HG03097 (cell line): ENCODE data around the gene RXFP4.

Source experiments
- ATAC-seq: cut with Tn5 transposase; IDR thresholded peaks from one replicate; pipeline ENCODE4 v1.9.1; 2021; ENCODE audit not compliant: unreplicated experiment, low FRiP score

RXFP4 gene

DNA sequence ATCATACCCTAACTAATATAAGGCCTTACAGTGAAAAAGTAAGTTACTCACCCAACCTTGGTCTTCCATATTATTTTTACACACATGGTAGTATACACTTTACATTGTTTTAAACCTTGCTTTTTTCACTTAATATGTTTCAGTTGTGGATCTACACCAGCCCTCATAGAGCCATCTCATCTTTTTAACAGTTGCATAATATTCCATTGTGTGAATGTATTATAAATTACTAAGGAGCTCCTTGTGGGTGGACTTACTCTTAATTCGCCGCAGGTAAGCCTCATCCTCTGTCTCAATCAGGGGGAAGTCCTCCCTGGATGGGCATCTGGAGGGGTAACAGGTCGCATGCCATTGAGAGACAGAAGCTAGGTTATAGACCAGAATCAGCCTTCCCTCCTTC is 13.2 kb downstream of the RXFP4 start:
- ATAC-seq, result no peak

- ATAC-seq, result no peak
Measured at GRCh38 chr1:155957411-155957915, 16.0 kb downstream of the RXFP4 start.

GRCh38 chr1:155960081-155960745 is 18.8 kb downstream of the RXFP4 start:
- ATAC-seq, result no peak

DNA sequence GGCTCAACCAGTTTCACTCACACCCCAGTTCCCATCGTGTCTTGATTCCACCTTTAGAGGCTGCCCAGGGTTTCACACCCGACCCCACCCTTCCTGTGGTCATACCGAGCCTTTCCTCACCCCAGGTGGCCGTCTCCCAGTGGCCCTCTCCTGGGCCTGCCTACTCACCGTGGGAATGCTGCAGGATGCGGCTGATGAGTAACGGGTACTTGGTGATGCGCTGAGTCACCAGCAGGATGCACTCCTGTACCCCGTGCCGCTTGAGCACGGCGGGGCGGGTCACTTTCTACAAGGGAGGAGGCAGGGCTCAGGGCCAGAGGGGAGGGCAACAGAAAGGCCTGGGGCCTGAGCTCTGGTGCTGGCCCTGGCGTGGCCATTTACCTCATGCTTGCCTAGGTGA is 20.5 kb downstream of the RXFP4 start:
- no peak for ATAC-seq

- ATAC-seq, result no peak
Measured at GRCh38 chr1:155962599-155963211, 21.3 kb downstream of the RXFP4 start.

GRCh38 chr1:155964193-155964592 is 22.8 kb downstream of the RXFP4 start:
- ATAC-seq, result no peak

DNA sequence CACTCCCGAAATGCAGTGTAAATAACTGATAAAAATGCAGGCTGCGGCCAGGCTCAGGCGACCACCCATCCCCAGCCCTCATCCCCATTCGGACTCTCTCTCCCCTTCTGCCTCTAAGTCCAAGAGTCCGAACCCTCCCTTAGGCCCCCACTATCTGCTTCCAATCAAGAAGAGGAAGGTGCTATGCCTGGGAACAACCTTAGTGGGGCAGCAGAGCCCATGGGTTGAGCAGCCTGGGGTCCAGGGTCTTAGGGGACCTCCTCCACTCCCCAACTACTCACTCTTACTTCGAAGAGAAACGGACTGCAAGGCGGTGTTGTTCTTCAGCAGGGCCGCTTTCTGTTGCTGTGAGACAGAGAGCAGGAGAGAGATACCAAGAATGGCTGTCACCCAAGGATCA is 24.7 kb downstream of the RXFP4 start:
- no peak for ATAC-seq

GRCh38 chr1:155966750-155967149 is 25.3 kb downstream of the RXFP4 start:
- ATAC-seq, result no peak

DNA sequence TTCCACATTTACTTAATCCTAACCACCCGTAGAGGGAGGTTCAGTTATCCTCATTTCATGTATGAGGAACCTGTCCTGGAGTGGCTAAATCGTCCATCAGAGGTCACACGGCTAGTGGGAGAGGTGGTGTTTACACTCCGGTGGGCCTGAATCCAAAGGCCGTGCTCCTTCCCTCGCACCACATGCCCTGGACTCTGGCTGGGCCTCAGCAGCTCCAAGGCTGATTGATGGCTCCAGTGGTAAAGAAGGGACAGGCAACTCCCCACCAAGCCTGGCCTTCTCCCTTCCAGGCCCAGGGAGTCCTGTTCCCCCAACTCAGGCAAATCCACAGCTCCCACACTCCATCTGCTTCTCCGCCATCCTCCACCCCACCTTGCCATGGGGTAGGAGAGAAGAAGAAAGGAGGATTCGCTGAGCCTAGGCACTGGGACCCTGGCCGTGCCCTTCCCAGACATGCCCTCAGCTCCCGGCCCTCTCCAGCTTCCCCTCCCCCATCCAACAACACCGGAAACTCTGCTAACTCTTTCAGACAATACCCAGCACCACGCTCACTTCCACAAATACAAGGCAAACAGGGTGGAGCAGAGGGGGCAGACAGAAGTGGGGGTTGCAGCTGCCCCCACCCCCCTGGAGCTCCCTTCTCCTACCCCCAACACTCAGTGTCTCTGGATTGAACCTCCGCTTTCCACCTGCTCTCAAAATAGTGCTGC is 26.1 kb downstream of the RXFP4 start:
- no peak for ATAC-seq

- no peak for ATAC-seq
Measured at GRCh38 chr1:155968051-155968400, 26.6 kb downstream of the RXFP4 start.

DNA sequence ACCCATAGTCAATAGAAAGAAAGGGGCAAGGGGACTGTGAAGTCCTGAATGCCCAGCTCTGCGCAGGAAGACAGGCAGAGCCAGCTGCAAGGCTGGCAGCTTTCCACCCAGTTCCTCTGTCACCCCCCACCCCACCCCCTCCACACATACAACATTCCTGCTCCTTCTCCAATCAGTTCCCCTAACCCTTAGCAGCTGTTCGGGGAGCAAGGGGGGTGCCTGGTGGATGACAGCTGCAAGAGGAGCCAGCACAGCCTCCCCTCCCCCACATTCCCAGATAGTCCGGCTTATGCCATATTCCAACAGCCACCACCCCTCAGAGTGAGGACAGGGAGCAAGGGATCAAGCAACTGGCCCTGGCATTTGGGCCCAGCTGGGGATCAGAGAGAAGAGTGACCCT is 27.2 kb downstream of the RXFP4 start:
- no peak for ATAC-seq

DNA sequence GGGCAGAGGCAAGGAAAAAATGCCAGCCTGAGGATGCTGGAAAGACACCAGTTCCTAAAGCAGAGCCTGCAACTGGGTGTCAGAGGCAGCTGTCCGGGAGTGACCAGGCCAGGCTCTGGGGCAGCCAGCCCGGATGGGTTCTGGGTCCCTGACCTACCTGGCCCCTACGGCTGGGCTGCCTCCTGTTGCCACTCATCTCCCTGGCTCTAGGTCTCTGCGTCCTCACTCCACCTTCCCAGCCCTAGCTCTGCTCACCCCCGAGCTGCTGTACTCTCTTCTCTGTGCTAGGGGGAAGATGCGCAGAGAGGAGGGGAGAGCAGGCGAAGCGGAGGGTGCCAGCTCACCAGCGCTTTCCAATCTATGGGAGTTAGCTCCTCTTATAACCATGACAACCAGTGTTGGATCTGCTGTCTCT is 27.9 kb downstream of the RXFP4 start:
- no peak for ATAC-seq

DNA sequence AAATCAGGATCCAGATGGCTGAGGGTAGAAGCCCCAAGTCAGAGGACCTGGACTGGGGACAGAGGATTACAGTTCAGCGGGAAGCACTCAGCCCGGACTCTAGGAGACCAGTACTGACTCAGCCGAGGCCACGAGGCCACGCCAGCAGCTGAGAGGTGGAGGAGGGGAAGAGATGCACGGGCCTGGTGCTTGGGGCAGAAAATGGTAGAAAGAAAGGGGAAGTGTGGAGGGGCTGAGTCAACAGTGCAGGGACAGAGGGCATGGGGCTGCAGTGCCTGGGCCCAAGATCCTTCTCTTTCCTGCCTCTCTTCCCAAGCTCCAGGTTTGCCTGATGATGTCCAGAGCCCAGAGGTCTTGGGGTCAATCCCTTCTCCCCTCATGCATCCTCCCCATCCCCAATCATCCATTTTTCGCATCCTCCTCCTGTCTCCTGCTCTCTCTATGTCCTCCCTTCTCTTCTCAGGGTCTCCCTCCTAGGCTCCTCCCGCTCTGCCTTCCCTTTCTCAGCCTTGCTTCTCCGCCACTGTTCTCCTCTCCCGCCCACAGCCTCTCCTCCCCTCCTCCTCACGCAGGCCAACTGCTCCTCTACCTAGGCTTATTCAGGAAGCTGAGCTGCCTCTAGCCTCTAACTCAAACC is 29.2 kb downstream of the RXFP4 start:
- no peak for ATAC-seq

DNA sequence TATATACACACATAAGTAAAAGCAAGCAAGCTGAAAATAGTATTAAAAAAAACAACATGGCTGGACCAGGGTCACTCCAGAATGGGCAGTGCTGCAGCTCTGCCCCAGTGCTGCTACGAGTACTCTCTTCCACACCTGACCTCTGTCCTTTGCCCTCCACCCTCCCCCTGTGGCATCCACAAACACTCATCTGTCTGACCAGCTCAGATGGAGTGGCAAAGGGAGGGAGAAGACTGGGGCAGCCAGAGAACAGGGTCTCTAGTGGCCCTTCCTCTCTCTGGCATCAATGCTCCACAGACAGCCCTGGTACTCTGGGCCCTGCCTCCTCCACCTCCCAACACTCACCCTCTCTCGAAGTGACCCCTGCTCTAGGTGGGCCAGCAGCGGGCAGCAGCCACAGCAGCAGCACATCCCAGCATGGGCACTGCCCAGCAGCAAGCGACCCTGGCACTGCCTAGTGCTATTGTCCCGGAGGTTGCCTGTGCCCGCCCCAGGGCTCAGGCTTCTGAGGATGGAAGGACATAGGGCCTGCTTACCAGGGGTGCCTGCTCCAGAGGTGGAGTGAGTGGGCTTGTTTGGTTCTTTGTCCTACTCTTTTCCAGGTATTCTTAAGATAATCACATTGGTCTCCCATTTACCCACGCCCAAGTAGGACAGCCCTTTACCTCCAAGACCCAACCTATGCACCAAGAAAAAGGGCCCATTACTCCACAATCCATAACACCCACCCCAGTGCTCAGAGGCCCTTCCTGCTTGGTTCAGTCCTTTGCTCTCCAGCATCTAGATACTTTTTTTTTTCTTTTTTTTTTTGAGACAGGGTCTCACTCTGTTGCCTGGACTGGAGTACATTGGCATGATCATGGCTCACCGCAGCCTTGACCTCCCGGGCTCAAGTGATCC is 30.7 kb downstream of the RXFP4 start:
- ATAC-seq, result no peak

DNA sequence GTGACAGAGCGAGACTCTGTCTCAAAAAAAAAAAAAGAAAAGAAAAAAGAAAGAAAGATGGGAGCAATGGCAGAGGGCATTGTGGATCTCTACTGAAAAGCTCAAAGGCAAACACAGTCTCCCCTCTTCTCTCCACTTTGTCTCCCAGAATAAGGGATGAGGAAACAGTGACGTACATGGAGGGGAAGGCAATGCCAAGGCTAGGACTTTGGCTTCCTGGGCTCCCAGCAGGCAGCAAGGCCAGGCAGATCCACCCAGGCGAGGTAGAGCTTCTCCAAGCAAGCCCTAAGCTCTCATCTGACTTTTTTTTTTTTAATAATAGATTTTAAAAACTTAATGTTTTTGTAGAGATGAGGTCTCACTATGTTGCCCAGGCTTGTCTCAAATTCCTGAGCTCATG is 32.3 kb downstream of the RXFP4 start:
- no peak for ATAC-seq

DNA sequence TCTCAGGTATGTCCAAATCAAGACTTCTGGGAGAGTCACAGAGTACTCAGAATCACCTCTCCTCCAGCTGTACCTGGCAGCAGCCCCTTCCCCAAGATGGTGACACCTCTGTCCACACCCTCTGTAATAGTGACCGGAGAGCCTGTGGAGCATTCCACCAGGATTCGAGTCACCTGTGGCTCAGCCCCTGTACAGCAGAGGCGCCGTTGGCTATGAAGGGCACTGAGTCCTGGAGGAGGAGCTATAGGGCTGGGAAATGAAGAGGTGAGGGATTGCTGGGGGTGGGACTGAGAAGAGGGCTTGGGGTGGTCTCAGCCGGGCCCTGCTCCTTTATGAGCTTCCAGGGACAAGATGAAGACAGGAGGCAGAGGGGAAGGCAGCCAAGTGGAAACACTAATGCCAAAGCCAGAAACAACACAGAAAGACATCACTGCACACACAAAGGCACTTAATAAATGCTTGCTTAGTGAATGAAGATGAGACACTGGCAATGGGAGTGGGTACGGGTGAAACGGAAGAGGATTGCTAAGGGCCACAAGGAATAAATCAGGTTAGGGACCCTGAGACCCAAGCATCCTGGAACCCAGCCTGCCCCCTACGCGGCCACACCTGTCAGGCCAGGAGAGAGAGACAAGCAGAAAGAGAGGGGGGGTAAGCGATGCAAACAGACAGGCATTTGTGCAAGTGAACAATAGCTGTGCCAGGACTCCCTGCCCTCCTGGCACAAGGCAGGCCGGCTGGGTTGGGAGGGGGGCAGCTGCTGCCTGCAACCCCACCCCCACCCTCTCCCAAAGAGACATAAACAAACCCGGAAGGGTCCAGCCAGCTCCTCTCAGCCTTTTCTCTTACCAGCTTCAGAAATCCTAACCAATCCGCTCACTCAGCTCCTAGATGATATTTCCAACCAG is 33.0 kb downstream of the RXFP4 start:
- ATAC-seq, result no peak

- no peak for ATAC-seq
Measured at GRCh38 chr1:155975375-155976061, 34.1 kb downstream of the RXFP4 start.

GRCh38 chr1:155976062-155976912 is 34.8 kb downstream of the RXFP4 start:
- no peak for ATAC-seq
